ENCODE results near the gene MOGAT3.
A peak's percentile ranks its signal among the peaks of the same experiment; 100 is the strongest.

The MOGAT3 gene

GRCh38 chr7:101186194-101186593 lies 14.6 kb downstream of the MOGAT3 start:
- Histone ChIP-seq H3K4me3 (ENCODE audit: low read depth, low read length) (no peak overlapping the region), H3K27ac (ENCODE audit: low read depth, low read length) (no peak overlapping the region), H3K79me2 (ENCODE audit: control insufficient read depth, insufficient read depth, low read length, unreplicated experiment) (no peaks in the 10 kb centered on the region), H3K27me3 (ENCODE audit: insufficient read depth, low read length) (peaks cover 4% of the 10 kb centered on the region; the same call in 1 of the 2 replicates), H3K36me3 (ENCODE audit: insufficient read depth, low read length) (no peaks in the 10 kb centered on the region), H2AFZ (ENCODE audit: low read length, unreplicated experiment) (no peak overlapping the region), H3K4me1 (ENCODE audit: control insufficient read depth, insufficient read depth, low read length, unreplicated experiment) (peaks cover 6% of the 10 kb centered on the region)

- Histone ChIP-seq H2AFZ (ENCODE audit: low read length, unreplicated experiment) (no peak overlapping the region), H3K27me3 (ENCODE audit: insufficient read depth, low read length) (peaks cover 11% of the 10 kb centered on the region), H3K36me3 (ENCODE audit: insufficient read depth, low read length) (no peaks in the 10 kb centered on the region), H3K79me2 (ENCODE audit: control insufficient read depth, insufficient read depth, low read length, unreplicated experiment) (no peaks in the 10 kb centered on the region), H3K4me3 (ENCODE audit: low read depth, low read length) (no peak overlapping the region), H3K4me1 (ENCODE audit: control insufficient read depth, insufficient read depth, low read length, unreplicated experiment) (peaks cover 6% of the 10 kb centered on the region), H3K27ac (ENCODE audit: low read depth, low read length) (no peak overlapping the region)
Observed at GRCh38 chr7:101185258-101185839, 15.5 kb downstream of the MOGAT3 start.

GRCh38 chr7:101180130-101180755 lies 20.6 kb downstream of the MOGAT3 start, which contains the start of gene NAT16:
Gene NAT16, minus strand, starts transcription at chr7:101180293. Its CDS starts 5,486 bp downstream, at chr7:101174807.
- Histone ChIP-seq H3K4me3 (ENCODE audit: low read depth, low read length) (peak within 1 kb of the TSS; percentile 52), H3K36me3 (ENCODE audit: insufficient read depth, low read length) (no peaks in the 10 kb centered on the region), H3K79me2 (ENCODE audit: control insufficient read depth, insufficient read depth, low read length, unreplicated experiment) (no peaks in the 10 kb centered on the region), H3K4me1 (ENCODE audit: control insufficient read depth, insufficient read depth, low read length, unreplicated experiment) (peaks cover 6% of the 10 kb centered on the region), H2AFZ (ENCODE audit: low read length, unreplicated experiment) (no peak within 1 kb of the TSS), H3K27me3 (ENCODE audit: insufficient read depth, low read length) (peaks cover 54% of the 10 kb centered on the region), H3K27ac (ENCODE audit: low read depth, low read length) (no peak within 1 kb of the TSS)

- Histone ChIP-seq H3K4me3 (ENCODE audit: low read depth, low read length) (no peak overlapping the region), H3K27ac (ENCODE audit: low read depth, low read length) (no peak overlapping the region), H3K4me1 (ENCODE audit: control insufficient read depth, insufficient read depth, low read length, unreplicated experiment) (peaks cover 3% of the 10 kb centered on the region), H3K27me3 (ENCODE audit: insufficient read depth, low read length) (peaks cover 57% of the 10 kb centered on the region), H3K36me3 (ENCODE audit: insufficient read depth, low read length) (no peaks in the 10 kb centered on the region), H2AFZ (ENCODE audit: low read length, unreplicated experiment) (no peak overlapping the region), H3K79me2 (ENCODE audit: control insufficient read depth, insufficient read depth, low read length, unreplicated experiment) (no peaks in the 10 kb centered on the region)
Observed at GRCh38 chr7:101179713-101180112, 21.1 kb downstream of the MOGAT3 start.

GRCh38 chr7:101179117-101179516 lies 21.7 kb downstream of the MOGAT3 start:
- H3K4me1 ChIP-seq (ENCODE audit: control insufficient read depth, insufficient read depth, low read length, unreplicated experiment): no peaks in the 10 kb centered on the region
- peaks cover 63% of the 10 kb centered on the region for H3K27me3 ChIP-seq (ENCODE audit: insufficient read depth, low read length)
- peak overlapping the region; percentile 52 for H3K4me3 ChIP-seq (ENCODE audit: low read depth, low read length)
- no peak overlapping the region for H2AFZ ChIP-seq (ENCODE audit: low read length, unreplicated experiment)
- no peak overlapping the region for H3K27ac ChIP-seq (ENCODE audit: low read depth, low read length)
- no peaks in the 10 kb centered on the region for H3K36me3 ChIP-seq (ENCODE audit: insufficient read depth, low read length)
- H3K79me2 ChIP-seq (ENCODE audit: control insufficient read depth, insufficient read depth, low read length, unreplicated experiment): no peaks in the 10 kb centered on the region

GRCh38 chr7:101177644-101178043 lies 23.2 kb downstream of the MOGAT3 start:
- Histone ChIP-seq H3K36me3 (ENCODE audit: insufficient read depth, low read length) (no peaks in the 10 kb centered on the region), H2AFZ (ENCODE audit: low read length, unreplicated experiment) (no peak overlapping the region), H3K27me3 (ENCODE audit: insufficient read depth, low read length) (peaks cover 72% of the 10 kb centered on the region), H3K4me3 (ENCODE audit: low read depth, low read length) (no peak overlapping the region), H3K79me2 (ENCODE audit: control insufficient read depth, insufficient read depth, low read length, unreplicated experiment) (no peaks in the 10 kb centered on the region), H3K27ac (ENCODE audit: low read depth, low read length) (no peak overlapping the region), H3K4me1 (ENCODE audit: control insufficient read depth, insufficient read depth, low read length, unreplicated experiment) (peaks cover 7% of the 10 kb centered on the region)

- Histone ChIP-seq H3K27me3 (ENCODE audit: insufficient read depth, low read length) (peaks cover 84% of the 10 kb centered on the region), H3K4me1 (ENCODE audit: control insufficient read depth, insufficient read depth, low read length, unreplicated experiment) (peaks cover 10% of the 10 kb centered on the region), H2AFZ (ENCODE audit: low read length, unreplicated experiment) (no peak overlapping the region), H3K27ac (ENCODE audit: low read depth, low read length) (no peak overlapping the region), H3K79me2 (ENCODE audit: control insufficient read depth, insufficient read depth, low read length, unreplicated experiment) (no peaks in the 10 kb centered on the region), H3K4me3 (ENCODE audit: low read depth, low read length) (no peak overlapping the region), H3K36me3 (ENCODE audit: insufficient read depth, low read length) (no peaks in the 10 kb centered on the region)
Observed at GRCh38 chr7:101175664-101176063, 25.2 kb downstream of the MOGAT3 start.

GRCh38 chr7:101174322-101174854 lies 26.4 kb downstream of the MOGAT3 start:
- H3K27ac ChIP-seq (ENCODE audit: low read depth, low read length): no peak overlapping the region
- peaks cover 80% of the 10 kb centered on the region for H3K27me3 ChIP-seq (ENCODE audit: insufficient read depth, low read length)
- peaks cover 18% of the 10 kb centered on the region for H3K4me1 ChIP-seq (ENCODE audit: control insufficient read depth, insufficient read depth, low read length, unreplicated experiment)
- no peak overlapping the region for H2AFZ ChIP-seq (ENCODE audit: low read length, unreplicated experiment)
- no peaks in the 10 kb centered on the region for H3K79me2 ChIP-seq (ENCODE audit: control insufficient read depth, insufficient read depth, low read length, unreplicated experiment)
- H3K4me3 ChIP-seq (ENCODE audit: low read depth, low read length): 0 out of 2 replicates have a peak overlapping the region, but pooled peaks have one; percentile 24
- no peaks in the 10 kb centered on the region for H3K36me3 ChIP-seq (ENCODE audit: insufficient read depth, low read length)

GRCh38 chr7:101173752-101174244 lies 27.0 kb downstream of the MOGAT3 start:
- peaks cover 24% of the 10 kb centered on the region for H3K4me1 ChIP-seq (ENCODE audit: control insufficient read depth, insufficient read depth, low read length, unreplicated experiment)
- peaks cover 75% of the 10 kb centered on the region for H3K27me3 ChIP-seq (ENCODE audit: insufficient read depth, low read length)
- H3K4me3 ChIP-seq (ENCODE audit: low read depth, low read length): peak overlapping the region; percentile 70
- H3K36me3 ChIP-seq (ENCODE audit: insufficient read depth, low read length): no peaks in the 10 kb centered on the region
- H3K79me2 ChIP-seq (ENCODE audit: control insufficient read depth, insufficient read depth, low read length, unreplicated experiment): no peaks in the 10 kb centered on the region
- no peak overlapping the region for H2AFZ ChIP-seq (ENCODE audit: low read length, unreplicated experiment)
- peak overlapping the region; percentile 25; the same call in 1 of the 2 replicates for H3K27ac ChIP-seq (ENCODE audit: low read depth, low read length)

- Histone ChIP-seq H3K4me3 (ENCODE audit: low read depth, low read length) (peak overlapping the region; percentile 70), H3K79me2 (ENCODE audit: control insufficient read depth, insufficient read depth, low read length, unreplicated experiment) (no peaks in the 10 kb centered on the region), H2AFZ (ENCODE audit: low read length, unreplicated experiment) (peak overlapping the region; percentile 45), H3K27ac (ENCODE audit: low read depth, low read length) (peak overlapping the region; percentile 25; the same call in 1 of the 2 replicates), H3K4me1 (ENCODE audit: control insufficient read depth, insufficient read depth, low read length, unreplicated experiment) (peaks cover 30% of the 10 kb centered on the region), H3K27me3 (ENCODE audit: insufficient read depth, low read length) (peaks cover 72% of the 10 kb centered on the region), H3K36me3 (ENCODE audit: insufficient read depth, low read length) (no peaks in the 10 kb centered on the region)
Observed at GRCh38 chr7:101172854-101173751, 27.7 kb downstream of the MOGAT3 start.
